Liver (tissue), 9 donors: ENCODE measurements around the gene SERINC5. TPM values are rescaled to one million over a fixed set of nuclear protein-coding genes. Genes with fewer than 3 reads are reported as not detected.

ENCODE experiments used
- DNase-seq: peaks from one replicate; pipeline ENCODE4 v3.0.0-alpha.2; 2017; ENCODE audit warnings: low spot score
- H3K27ac ChIP-seq, 2 donors: one replicate each; pipeline ENCODE4 v1.7.0; 2013; ENCODE audit warnings: inconsistent platforms in 2 of 2, low read length in 2 of 2, control low read depth in 1 of 2, low read depth in 1 of 2, mild to moderate bottlenecking in 1 of 2
- H3K27me3 ChIP-seq, 4 donors: one replicate each; pipeline versions ENCODE4 v1.6.1 to v1.7.0; 2013; ENCODE audit warnings: low read length in 3 of 4, inconsistent platforms in 1 of 4, mild to moderate bottlenecking in 1 of 4, moderate library complexity in 1 of 4; ENCODE audit not compliant: control insufficient read depth in 4 of 4, insufficient read depth in 4 of 4
- H3K36me3 ChIP-seq, 4 donors: one replicate each; pipeline versions ENCODE4 v1.6.1 to v1.7.0; 2013; ENCODE audit warnings: low read length in 3 of 4, mild to moderate bottlenecking in 3 of 4, low read depth in 1 of 4, moderate library complexity in 1 of 4; ENCODE audit not compliant: control insufficient read depth in 4 of 4, insufficient read depth in 3 of 4
- H3K4me1 ChIP-seq, 4 donors: one replicate each; pipeline versions ENCODE4 v1.6.1 to v1.7.0; 2013; ENCODE audit warnings: low read length in 3 of 4, mild to moderate bottlenecking in 3 of 4, moderate library complexity in 1 of 4; ENCODE audit not compliant: control insufficient read depth in 4 of 4, insufficient read depth in 4 of 4
- H3K4me3 ChIP-seq, 3 donors: one replicate each; pipeline versions ENCODE4 v1.6.1 to v1.7.0; 2013; ENCODE audit warnings: low read length in 3 of 3, control low read depth in 1 of 3, low read depth in 1 of 3, mild to moderate bottlenecking in 1 of 3
- H3K9ac ChIP-seq, 2 donors: one replicate each; pipeline ENCODE4 v1.7.0; 2013; ENCODE audit warnings: low read length in 2 of 2, mild to moderate bottlenecking in 2 of 2, moderate library complexity in 2 of 2, control low read depth in 1 of 2, low read depth in 1 of 2
- H3K9me3 ChIP-seq, 4 donors: one replicate each; pipeline versions ENCODE4 v1.6.1 to v1.7.0; 2013; ENCODE audit warnings: low read length in 3 of 4; ENCODE audit not compliant: control insufficient read depth in 4 of 4
- HNF4A ChIP-seq, 2 donors: conservative IDR thresholded peaks; 2 replicates each; pipeline ENCODE4 v1.6.1; 2016; ENCODE audit warnings: antibody characterized with exemption in 2 of 2, mild to moderate bottlenecking in 2 of 2
- NR2F2 ChIP-seq: IDR thresholded peaks from 2 replicates; pipeline ENCODE4 v1.6.1; 2016; ENCODE audit warnings: antibody characterized with exemption
- RAD21 ChIP-seq, 2 donors: IDR thresholded peaks; 2 replicates each; pipeline ENCODE4 v1.6.1; 2016; ENCODE audit warnings: antibody characterized with exemption in 2 of 2, mild to moderate bottlenecking in 2 of 2
- REST ChIP-seq: IDR thresholded peaks from 2 replicates; pipeline ENCODE4 v1.6.1; 2016; ENCODE audit warnings: antibody characterized with exemption, mild to moderate bottlenecking
- SP1 ChIP-seq: IDR thresholded peaks from 2 replicates; pipeline ENCODE4 v1.6.1; 2018; ENCODE audit warnings: antibody characterized with exemption, mild to moderate bottlenecking
- TAF1 ChIP-seq: conservative IDR thresholded peaks from 2 replicates; pipeline ENCODE4 v1.6.1; 2016; ENCODE audit warnings: antibody characterized with exemption, mild to moderate bottlenecking
- YY1 ChIP-seq: IDR thresholded peaks from 2 replicates; pipeline ENCODE4 v1.6.1; 2016; ENCODE audit warnings: antibody characterized with exemption, mild to moderate bottlenecking
- ZBTB33 ChIP-seq: IDR thresholded peaks from 2 replicates; pipeline ENCODE4 v1.6.1; 2016; ENCODE audit warnings: antibody characterized with exemption
- WGBS: extraction: QIAGEN DNeasy Blood & Tissue Kit; methylation state at CpG from one replicate; pipeline ENCODE4 v1.1.7; 2013; 5-methylcytosine and 5-hydroxymethylcytosine counted together
- polyA plus RNA-seq, 2 donors: library from polyadenylated mRNA; stranded (reverse) in 1 of 2; unstranded in 1 of 2; fragments of 200-250 nt in 1 of 2; fragments of >200 nt in 1 of 2; fragmentation: Nextera tagmentation in 1 of 2; extraction: Ambion mirVana in 1 of 2; gene quantifications; one replicate each; pipeline versions ENCODE4 v1.2.1 to v1.2.3, GENCODE V29; 2013 to 2015
- total RNA-seq, 2 donors: library from RNA; depleted of rRNA; stranded (reverse); fragments of >200 nt; gene quantifications; one replicate each; pipeline ENCODE4 v1.2.3, GENCODE V29; 2014
- donor health status: healthy.
- donor health status: healthy.
- donor health status: healthy.
- donor health status: healthy.
- donor health status: healthy.

SERINC5 gene
- total and polyA plus RNA-seq, 4 donors, result 22.2 to 82.3 (median 32.0) TPM

- WGBS, result 50% methylated on average over 7 of the region's 7 CpGs
- TF ChIP-seq SP1 (no peak), ZBTB33 (no peak), RAD21 (IDR thresholded peaks at IDR 0.05) (no peak), YY1 (peak; percentile 14), REST (no peak), HNF4A (conservative IDR thresholded peaks at IDR 0.05) (peak; percentile 45 to 65)
- no peaks in the 10 kb centered on the region for H3K9me3 ChIP-seq
- H3K4me3 ChIP-seq, result no peak overlapping the region
- H3K4me1 ChIP-seq, result peaks cover 4 to 29% (median 22%) of the 10 kb centered on the region in 4 donors
- H3K27me3 ChIP-seq, result no peaks in the 10 kb centered on the region
- H3K27ac ChIP-seq, result peak overlapping the region; percentile 79 to 91
- no peak for DNase-seq
- peak overlapping the region in 1 of 2 donors; percentile 43 for H3K9ac ChIP-seq
- no peaks in the 10 kb centered on the region for H3K36me3 ChIP-seq
Measured at GRCh38 chr5:80230269-80230992, 25.4 kb downstream of the SERINC5 start.

- no peaks in the 10 kb centered on the region for H3K36me3 ChIP-seq
- WGBS, result 25% methylated on average over 4 of the region's 4 CpGs
- peaks cover 4 to 29% (median 23%) of the 10 kb centered on the region in 4 donors for H3K4me1 ChIP-seq
- H3K9ac ChIP-seq, result peak overlapping the region; percentile 31 to 69
- peak overlapping the region; percentile 79 to 91 for H3K27ac ChIP-seq
- no peaks in the 10 kb centered on the region for H3K9me3 ChIP-seq
- H3K4me3 ChIP-seq, result peak overlapping the region in 1 of 3 donors; percentile 10
- TF ChIP-seq HNF4A (conservative IDR thresholded peaks at IDR 0.05), result no peak
- no peak for TF ChIP-seq YY1
- TF ChIP-seq TAF1, result no peak
- no peak for TF ChIP-seq RAD21 (IDR thresholded peaks at IDR 0.05)
- no peak for TF ChIP-seq NR2F2
- no peak for DNase-seq
- H3K27me3 ChIP-seq, result no peaks in the 10 kb centered on the region
Measured at GRCh38 chr5:80229902-80230255, 26.0 kb downstream of the SERINC5 start.

- H3K27me3 ChIP-seq, result no peaks in the 10 kb centered on the region
- no peak for DNase-seq
- WGBS, result 49% methylated on average over 4 of the region's 4 CpGs
- peak overlapping the region; percentile 62 to 91 for H3K27ac ChIP-seq
- H3K36me3 ChIP-seq, result no peaks in the 10 kb centered on the region
- H3K9me3 ChIP-seq, result no peaks in the 10 kb centered on the region
- no peak overlapping the region for H3K9ac ChIP-seq
- peak overlapping the region in 2 of 3 donors; percentile 30 to 35 for H3K4me3 ChIP-seq
- peaks cover 4 to 29% (median 23%) of the 10 kb centered on the region in 4 donors for H3K4me1 ChIP-seq
- TF ChIP-seq TAF1 (peak; percentile 29), YY1 (no peak)
Measured at GRCh38 chr5:80227979-80228596, 27.8 kb downstream of the SERINC5 start.
